A549 (cell line): Measurements from ENCODE around the gene NCOA1.

Experiments used
- ESRRA ChIP-seq: fragments of 150-350 bp; IDR thresholded peaks from 2 replicates; pipeline ENCODE4 v1.6.1; 2014; ENCODE audit warnings: mild to moderate bottlenecking, low read length, borderline replicate concordance
- POLR2AphosphoS2 ChIP-seq: conservative IDR thresholded peaks from 2 replicates; pipeline ENCODE4 v1.6.1; 2012; ENCODE audit warnings: low read length, improper control_type of control experiment, inconsistent platforms
- RFX5 ChIP-seq: fragments of 450-650 bp; IDR thresholded peaks from 2 replicates; pipeline ENCODE4 v1.7.1; 2014; ENCODE audit warnings: antibody characterized with exemption, mild to moderate bottlenecking, moderate library complexity
- TF ChIP-seq, protein P1 (sequence below): fragments of >200 bp; sonication (Bioruptor Twin); formaldehyde crosslinking; IDR thresholded peaks from 3 replicates; pipeline ENCODE4 v1.5.1; 2016

DNA sequence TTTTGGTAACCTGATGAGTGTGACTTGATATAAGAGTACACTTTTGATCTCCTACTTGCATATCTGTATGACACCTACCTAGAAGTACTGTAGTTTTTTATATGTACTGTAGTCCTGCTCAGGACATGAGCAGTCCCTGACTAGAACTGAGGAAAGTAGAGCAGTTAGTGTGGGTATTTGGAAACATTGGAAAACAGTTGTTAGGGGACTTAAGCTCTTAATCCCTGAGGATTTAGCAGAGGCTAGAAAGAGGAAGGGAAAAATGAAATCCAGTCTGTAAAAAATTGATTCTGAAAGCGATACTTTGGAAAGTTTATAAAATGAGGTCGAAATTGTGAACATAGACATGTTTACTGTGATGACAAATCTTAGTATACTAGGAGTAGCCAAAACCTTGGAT, 125.6 kb downstream of the NCOA1 start:
- TF ChIP-seq, protein P1, sequence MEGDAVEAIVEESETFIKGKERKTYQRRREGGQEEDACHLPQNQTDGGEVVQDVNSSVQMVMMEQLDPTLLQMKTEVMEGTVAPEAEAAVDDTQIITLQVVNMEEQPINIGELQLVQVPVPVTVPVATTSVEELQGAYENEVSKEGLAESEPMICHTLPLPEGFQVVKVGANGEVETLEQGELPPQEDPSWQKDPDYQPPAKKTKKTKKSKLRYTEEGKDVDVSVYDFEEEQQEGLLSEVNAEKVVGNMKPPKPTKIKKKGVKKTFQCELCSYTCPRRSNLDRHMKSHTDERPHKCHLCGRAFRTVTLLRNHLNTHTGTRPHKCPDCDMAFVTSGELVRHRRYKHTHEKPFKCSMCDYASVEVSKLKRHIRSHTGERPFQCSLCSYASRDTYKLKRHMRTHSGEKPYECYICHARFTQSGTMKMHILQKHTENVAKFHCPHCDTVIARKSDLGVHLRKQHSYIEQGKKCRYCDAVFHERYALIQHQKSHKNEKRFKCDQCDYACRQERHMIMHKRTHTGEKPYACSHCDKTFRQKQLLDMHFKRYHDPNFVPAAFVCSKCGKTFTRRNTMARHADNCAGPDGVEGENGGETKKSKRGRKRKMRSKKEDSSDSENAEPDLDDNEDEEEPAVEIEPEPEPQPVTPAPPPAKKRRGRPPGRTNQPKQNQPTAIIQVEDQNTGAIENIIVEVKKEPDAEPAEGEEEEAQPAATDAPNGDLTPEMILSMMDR, result no peak
- no peak for TF ChIP-seq ESRRA
- TF ChIP-seq RFX5, result no peak
- TF ChIP-seq POLR2AphosphoS2, result no peak
